Astrocyte (in vitro differentiated cells and primary cell): ENCODE data around the gene HSD11B1.

Source experiments
- CTCF ChIP-seq: IDR thresholded peaks from 2 replicates; pipeline ENCODE4 v1.5.1; 2011; ENCODE audit warnings: low read depth, mild to moderate bottlenecking, inconsistent platforms, low read length, moderate library complexity; ENCODE audit not compliant: insufficient read depth
- EZH2 ChIP-seq: IDR thresholded peaks from 2 replicates; pipeline ENCODE4 v1.6.1; 2012; ENCODE audit warnings: mild to moderate bottlenecking, low read length, inconsistent platforms; ENCODE audit not compliant: insufficient read depth

- TF ChIP-seq CTCF (no peak), EZH2 (no peak)
Observed at GRCh38 chr1:209686322-209686721, 18.3 kb upstream of the HSD11B1 start.
